GM18951 (cell line): ENCODE data around the gene NPIPA1.
"Not testable (repeated sequence)": the region's sequence is repeated elsewhere in the genome, so short reads cannot be mapped to it uniquely, and the experiment has no call there.

Source experiments
- POLR2A ChIP-seq: IDR thresholded peaks from 4 replicates; pipeline ENCODE4 v1.6.1; 2011; ENCODE audit warnings: mild to moderate bottlenecking; ENCODE audit not compliant: insufficient read length, insufficient read depth; ENCODE audit errors: extremely low read depth
- in situ Hi-C: fragments of 300-500 bp; cut with MboI; formaldehyde crosslinking; loops from one replicate; pipeline ENCODE4 v1.12.0; 2022; ENCODE audit warnings: low sequenced_read_pairs, mixed read lengths, inconsistent platforms; ENCODE audit not compliant: unreplicated experiment

NPIPA1 gene

DNA sequence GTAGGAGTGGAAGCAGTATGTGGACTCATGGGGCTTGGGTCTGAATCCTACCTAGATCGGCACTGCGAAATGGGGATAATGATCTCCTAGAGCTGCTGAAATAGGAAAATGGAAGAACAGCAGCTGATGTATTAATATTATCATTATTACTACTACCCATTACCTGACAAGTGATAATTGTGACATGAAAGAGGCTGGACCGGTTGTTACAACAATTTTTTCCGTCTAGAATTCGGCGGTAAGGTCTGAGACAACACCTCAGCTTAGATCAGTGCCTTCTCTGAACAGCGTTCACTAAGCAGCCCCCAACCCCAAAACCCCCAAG, 37.0 kb downstream of the NPIPA1 start:
- in situ Hi-C loops: not testable (repeated sequence)
- peak; percentile 5 for TF ChIP-seq POLR2A

DNA sequence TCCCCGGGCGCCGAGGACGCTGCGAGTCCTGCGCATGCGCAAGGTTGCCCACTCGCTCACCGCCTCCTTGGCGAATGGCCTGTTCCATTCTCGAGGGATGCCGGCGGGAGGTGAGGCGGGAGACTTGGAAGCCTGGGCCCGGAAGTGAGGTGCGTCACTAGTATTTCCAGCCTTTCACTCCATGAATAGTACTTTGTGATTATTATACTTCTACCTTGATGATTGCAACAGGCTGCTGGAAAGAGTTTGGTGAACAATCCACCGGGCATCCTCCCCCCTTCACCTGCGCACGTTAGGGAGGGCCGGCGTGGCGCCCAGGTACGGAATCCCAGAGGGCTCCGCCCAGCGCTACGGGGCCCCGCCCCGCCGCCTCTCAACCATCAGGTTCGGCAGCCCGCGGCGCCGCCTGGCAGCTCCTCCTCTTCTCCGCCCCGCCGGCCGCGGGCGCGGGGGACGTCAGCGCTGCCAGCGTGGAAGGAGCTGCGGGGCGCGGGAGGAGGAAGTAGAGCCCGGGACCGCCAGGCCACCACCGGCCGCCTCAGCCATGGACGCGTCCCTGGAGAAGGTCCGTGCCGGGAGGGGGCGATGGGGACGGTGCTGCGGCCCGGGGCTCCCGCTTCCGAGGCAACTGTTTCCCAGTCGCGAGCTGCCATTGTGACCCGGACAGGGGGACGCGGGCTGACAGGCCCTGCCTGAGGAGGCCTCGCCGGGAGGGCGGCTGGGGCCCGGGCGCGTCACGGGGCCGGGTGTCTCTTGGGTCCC, 37.6 kb downstream of the NPIPA1 start, which contains the start of gene PDXDC1:
Gene PDXDC1 (plus strand): TSS at position 371 of the 762 bp plus-strand sequence. CDS start 174 bp downstream, at position 545.
- TF ChIP-seq POLR2A: peak; percentile 79
- in situ Hi-C loops: not testable (repeated sequence)

DNA sequence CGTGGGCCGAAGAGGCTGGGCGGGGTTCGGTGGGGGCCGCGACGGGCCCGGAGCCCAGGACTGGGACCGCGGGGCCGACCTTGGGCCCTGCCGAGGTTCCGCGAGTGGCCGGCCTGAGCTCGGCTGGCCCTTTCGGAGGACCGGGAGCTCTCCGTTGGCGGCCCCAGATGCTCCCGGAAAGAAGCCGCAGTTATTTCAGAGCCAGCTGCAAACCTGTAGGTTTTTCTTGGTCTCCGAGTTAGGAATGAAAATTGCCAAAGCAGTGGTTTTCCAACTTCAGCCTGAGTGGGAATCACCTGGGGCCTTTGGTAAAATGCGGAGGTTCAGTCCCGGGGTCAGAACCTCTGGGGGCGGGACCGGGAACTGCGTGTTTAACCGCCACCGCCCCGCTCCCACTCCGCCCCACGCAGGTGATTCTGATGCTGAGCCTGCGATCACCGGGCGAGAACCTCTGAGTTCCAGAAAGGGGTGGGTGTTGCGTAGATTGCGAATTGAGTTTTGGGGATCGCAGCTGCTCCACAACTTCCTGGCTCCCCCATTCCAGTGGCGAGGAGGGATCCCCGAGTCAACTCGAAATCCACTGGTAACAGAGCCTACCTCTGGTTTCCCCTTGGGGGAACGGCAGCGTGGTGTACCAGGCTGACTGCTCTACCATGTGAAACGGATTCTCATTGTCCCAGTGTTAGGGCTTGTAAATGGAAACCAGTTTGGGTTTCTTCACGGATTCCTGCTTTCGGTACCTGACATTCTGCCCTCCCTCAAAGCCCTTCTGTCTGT, 38.4 kb downstream of the NPIPA1 start:
- in situ Hi-C loops: not testable (repeated sequence)

DNA sequence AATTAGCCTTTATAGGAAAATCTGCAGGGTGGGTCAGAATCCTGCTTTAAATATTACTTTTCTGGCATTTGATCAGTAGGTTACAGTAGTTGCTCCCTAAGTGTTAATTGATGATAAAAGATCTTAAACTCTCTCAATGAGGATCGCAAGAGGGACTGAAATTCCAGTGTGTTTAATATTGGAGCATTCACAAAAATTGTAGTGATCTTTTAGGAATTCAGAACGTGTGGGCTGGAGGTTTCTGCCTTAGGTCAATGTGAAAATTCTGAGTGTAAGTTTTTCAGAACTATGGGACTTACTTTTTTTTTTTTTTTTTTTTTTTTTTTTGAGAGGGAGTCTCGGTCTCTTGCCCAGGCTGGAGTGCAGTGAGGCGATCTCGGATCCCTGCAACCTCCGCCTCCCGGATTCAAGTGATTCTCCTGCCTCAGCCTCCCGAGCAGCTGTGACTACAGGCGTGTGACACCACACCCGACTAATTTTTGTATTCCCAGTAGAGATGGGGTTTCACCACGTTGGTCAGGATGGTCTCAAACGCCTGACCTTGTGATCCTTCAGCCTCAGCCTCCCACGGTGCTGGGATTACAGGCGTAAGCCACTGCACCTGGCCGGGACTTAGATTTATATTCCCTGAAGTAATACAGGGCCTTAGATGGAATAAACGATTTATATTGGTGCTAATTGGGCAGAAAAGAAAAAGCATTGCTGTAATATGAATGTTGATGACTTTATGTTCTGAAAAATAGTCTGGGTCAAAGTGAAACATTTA, 39.9 kb downstream of the NPIPA1 start:
- in situ Hi-C loops: not testable (repeated sequence)

DNA sequence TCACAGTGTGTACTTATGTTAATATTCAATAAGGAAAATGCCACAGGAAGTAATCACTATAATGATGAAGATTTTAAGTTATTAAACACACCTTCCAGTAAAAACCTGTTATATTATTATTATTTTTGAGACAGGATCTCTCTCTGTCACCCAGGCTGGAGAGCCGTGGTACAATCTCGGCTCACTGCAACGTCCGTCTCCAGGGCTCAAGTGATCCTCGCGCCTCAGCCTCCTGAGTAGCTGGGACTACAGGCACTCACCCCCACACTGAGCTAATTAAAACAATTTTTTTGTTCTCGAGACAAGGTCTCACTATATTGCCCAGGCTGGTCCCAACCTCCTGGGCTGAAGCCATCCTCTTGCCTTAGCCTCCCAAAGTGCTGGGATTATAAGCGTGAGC, 41.0 kb downstream of the NPIPA1 start:
- in situ Hi-C loops: not testable (repeated sequence)

DNA sequence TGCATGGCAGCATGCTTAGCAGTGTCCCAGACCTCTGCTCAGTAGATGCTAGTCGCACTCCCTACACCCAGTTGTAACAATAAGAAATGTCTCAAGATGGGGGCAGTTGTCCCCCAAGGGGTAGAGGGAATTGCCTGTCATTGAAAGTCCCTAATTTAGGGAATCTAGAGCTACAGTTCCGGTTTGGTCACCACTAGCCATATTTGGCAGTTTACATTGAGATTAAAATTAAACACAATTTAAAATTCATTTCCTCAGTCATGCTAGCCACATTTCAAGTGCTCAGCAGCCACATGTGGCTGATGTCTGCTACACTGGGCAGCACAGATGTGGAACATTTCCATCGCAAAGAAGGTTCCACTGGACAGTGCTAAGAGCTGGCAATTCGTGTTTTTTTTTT, 41.7 kb downstream of the NPIPA1 start:
- in situ Hi-C loops: not testable (repeated sequence)

DNA sequence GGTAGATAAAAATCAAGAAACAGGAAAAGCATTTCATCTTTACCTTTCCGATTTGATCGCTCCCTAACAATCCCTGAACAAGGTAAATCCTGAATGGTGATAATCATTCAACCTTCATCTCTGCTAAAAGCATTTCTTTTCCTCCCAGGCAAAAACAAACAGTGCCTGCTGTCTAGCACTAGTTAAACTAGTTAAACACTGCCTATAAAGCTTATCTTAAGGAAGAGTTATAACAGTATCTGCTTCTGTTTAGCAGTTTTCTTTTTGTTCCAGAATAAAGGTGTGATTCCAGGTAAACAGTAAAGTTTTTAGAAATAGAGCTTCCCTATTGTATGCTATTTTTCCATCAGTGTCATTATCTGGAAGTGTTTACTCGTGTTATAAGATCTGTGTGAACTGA, 44.0 kb downstream of the NPIPA1 start:
- in situ Hi-C loops: not testable (repeated sequence)

DNA sequence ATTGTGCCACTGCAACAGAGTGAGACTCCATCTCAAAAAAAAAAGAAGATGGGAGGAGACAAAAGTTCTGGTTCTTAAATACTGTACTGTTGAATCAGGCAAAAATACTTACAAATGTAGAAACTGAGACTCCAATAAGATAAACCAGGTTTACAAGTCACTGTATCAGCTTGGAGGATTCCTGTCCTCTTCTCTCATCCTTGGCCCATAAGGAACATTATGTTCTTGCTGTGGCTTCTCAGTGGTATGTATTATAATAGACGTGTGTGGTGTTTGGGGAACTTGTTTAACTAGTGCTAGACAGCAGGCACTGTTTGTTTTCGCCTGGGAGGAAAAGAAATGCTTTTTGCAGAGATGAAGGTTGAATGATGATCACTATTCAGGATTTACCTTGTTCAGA, 45.3 kb downstream of the NPIPA1 start:
- in situ Hi-C loops: not testable (repeated sequence)

DNA sequence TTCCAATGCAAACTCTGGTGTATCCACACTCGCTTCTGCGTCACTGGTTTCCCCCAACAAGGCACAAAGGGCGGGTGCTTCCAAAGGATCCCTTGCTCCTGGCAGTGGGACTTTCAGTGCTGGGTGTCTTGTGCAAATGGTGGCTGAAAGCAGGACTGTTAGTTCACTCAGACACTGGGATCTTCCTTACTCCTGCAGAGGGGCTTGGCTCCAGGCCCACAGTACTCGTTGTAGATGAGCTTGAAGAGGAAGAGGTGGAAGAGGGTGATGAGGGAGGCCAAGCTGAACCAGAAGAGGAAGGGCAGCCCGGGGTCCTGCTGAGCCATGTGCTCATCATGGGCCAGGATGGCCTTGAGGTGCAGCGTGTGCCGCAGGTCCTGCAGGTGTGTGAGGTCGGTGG, 50.8 kb downstream of the NPIPA1 start:
- in situ Hi-C loops: not testable (repeated sequence)

DNA sequence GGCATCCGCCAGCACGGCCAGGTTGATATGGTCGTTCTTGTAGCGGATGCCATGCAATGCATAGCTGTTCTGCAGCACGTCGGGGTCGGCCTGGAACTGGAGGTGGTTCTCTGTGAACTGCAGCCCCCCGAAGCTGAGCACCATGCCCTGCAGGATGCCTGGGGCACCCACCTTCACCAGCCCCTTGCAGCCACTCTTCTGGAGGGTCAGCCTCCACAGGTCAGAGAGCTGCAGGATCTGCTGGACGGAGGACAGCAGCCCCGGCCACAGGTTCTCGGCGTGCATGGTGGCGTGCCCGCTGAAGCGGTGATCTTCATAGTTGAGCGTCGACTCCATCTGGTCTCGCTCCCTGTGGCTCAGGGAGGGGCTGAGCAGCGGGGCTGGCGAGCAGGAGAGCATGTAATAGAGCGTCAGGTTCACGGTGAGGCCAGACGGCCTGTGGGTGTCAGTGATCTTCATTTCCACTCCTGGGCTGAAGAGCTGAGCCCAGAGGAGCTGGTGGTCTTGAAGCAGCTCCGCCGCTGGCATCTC, 51.5 kb downstream of the NPIPA1 start:
- in situ Hi-C loops: not testable (repeated sequence)

DNA sequence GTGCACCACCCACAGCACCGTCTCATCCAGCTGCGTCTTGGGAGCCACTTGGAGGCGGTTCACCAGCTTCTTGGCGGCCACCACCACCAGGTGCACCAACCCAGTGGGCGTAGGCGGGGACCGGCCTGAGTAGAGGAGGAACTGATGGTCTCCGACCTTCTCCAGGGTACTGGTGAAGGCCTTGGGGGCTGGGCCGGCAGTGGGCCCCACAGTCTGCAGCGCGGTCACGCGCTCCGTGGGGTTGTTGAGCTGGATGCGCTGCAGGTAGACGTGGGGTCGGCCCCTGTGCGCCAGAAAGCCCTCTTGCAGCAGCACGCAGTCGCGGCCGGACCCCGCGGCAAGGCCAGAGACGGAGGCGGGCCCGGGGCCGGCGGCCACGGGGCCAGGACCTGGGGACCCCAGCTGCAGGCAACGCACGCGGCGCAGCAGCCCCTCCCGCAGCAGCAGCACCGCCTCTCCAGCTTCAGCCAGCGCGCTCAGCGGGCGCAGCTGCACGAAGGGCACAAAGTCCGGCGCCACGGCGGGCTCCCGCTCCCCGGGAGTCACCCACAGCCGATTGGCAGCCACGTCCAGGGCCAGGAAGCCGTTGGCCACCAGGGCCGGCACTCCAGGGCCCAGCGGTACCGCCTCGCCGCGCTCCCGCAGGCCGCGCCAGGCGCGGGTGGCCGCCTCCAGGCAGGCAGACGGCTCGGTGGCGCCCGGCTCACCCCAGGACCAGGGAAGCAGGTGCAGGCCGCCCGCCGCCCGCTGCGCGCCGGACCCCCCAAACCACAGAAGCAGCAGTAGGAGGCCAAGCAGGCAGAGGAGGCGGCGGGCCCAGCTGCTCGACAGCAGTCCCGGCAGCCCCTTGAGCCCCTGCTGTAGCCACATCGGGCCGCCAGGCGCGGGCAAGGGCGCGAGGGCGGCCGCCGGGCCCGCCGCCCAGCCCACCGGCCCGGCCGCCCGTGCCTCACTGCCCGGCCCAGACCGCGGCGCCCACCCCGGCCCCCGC, 52.3 kb downstream of the NPIPA1 start:
- in situ Hi-C loops: not testable (repeated sequence)

DNA sequence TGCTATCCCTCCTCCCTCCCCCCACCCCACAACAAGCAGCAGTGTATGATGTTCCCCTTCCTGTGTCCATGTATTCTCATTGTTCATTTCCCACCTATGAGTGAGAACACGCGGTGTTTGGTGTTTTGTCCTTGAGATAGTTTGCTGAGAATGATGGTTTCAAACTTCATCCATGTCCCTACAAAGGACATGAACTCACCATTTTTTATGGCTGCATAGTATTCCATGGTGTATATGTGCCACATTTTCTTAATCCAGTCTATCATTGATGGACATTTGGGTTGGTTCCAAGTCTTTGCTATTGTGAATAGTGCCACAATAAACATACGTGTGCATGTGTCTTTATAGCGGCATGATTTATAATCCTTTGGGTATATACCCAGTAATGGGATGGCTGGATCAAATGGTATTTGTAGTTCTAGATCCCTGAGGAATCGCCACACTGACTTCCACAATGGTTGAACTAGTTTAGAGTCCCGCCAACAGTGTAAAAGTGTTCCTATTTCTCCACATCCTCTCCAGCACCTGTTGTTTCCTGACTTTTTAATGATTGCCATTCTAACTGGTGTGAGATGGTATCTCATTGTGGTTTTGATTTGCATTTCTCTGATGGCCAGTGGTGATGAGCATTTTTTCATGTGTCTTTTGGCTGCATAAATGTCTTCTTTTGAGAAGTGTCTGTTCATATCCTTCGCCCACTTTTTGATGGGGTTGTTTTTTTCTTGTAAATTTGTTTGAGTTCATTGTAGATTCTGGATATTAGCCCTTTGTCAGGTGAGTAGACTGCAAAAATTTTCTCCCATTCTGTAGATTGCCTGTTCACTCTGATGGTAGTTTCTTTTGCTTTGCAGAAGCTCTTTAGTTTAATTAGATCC, 56.3 kb downstream of the NPIPA1 start:
- in situ Hi-C loops: not testable (repeated sequence)

DNA sequence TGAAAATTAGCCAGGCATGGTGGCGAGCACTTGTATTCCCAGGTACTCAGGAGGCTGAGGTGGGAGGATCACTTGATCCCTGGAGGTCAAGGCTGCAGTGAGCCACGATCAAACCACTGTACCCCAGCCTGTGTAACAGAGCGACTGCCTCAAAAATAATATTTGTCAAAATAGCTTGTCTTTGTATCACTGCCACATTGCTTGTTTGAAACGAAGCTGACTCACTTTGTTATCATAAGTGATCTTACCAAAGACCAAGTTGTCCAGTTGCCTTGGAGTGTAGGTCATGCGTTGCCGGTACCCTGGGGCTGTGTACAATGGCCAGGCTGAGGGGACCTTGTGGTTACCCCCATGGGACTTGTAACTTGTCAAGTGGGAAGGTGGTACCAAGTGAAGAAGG, 59.5 kb downstream of the NPIPA1 start:
- in situ Hi-C loops: not testable (repeated sequence)

DNA sequence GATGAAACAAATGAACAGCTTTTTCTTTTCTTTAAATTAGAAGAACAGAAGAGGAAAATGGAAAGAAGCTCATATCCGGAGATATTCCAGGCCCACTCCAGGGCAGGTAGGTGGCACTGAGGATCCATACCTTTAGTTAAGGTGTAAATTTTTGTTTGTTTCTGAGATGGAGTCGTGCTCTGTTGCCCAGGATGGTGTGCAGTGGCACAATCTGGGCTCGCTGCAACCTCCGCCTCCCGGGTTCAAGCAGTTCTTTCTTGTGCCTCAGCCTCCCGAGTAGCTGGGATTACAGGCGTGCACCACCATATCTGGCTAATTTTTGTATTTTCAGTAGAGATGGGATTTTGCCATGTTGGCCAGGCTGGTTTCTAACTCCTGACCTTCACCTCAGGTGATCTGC, 61.1 kb downstream of the NPIPA1 start:
- in situ Hi-C loops: not testable (repeated sequence)

DNA sequence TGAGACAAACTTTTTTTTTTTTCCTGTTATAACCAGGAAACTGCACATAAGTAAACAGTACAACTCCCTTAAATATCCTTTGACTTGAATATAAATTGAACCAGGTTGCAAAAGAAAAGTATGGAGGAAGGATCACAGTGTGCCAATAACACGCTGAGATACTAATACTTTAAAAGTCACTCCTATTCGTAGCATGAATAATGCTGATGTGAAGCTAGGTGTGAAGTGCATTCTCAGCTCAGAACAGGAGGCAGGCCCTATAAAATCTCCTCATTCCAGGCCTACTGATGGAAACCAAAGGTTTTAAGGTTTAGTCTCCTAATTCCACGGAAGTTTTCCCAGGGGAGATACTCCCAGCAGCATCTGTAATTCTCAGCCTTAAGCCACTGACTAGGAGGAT, 62.6 kb downstream of the NPIPA1 start:
- in situ Hi-C loops: not testable (repeated sequence)
